ENCODE results near the gene RPS16. TPM values are rescaled to one million over a fixed set of nuclear protein-coding genes. Genes with fewer than 3 reads are reported as not detected.

Gene RPS16
- total RNA-seq, 1 donor from 2014 or later, result 3,724 TPM

- Histone ChIP-seq H3K27me3 (no peaks in the 10 kb centered on the region), H3K4me3 (peak overlapping the region; percentile 62 to 68), H3K9me3 (no peaks in the 10 kb centered on the region), H3K4me1 (peaks cover 74% of the 10 kb centered on the region), H3K27ac (peak overlapping the region; percentile 100), H3K36me3 (no peaks in the 10 kb centered on the region)
- intact Hi-C loops (cut with DNase I), result no loop called here
- peak in 1 of 2 donors; percentile 93 for DNase-seq (ENCODE audit: extremely low spot score in 2 of 2)
- TF ChIP-seq POLR2A (IDR thresholded peaks at IDR 0.05) (peak in 1 of 2 donors; percentile 15), POLR2AphosphoS5 (IDR thresholded peaks at IDR 0.05; ENCODE audit: insufficient read depth in 1 of 2, low read depth in 1 of 2) (peak in 1 of 2 donors; percentile 61), CTCF (IDR thresholded peaks at IDR 0.05) (peak in 1 of 3 experiments; percentile 8)
These were observed 34.0 kb downstream of the RPS16 start for GRCh38 chr19:39401549-39402345.

GRCh38 chr19:39401070-39401548 is 34.6 kb downstream of the RPS16 start:
- TF ChIP-seq POLR2AphosphoS5 (IDR thresholded peaks at IDR 0.05; ENCODE audit: insufficient read depth in 1 of 2, low read depth in 1 of 2), result no peak
- no peak for TF ChIP-seq POLR2A (IDR thresholded peaks at IDR 0.05)
- TF ChIP-seq CTCF (IDR thresholded peaks at IDR 0.05), result no peak
- H3K4me1 ChIP-seq, result peaks cover 74% of the 10 kb centered on the region

GRCh38 chr19:39400061-39400460 is 35.7 kb downstream of the RPS16 start:
- H3K27ac ChIP-seq, result peak overlapping the region; percentile 97
- no peaks in the 10 kb centered on the region for H3K9me3 ChIP-seq
- no peak for TF ChIP-seq POLR2AphosphoS5 (IDR thresholded peaks at IDR 0.05; ENCODE audit: insufficient read depth in 1 of 2, low read depth in 1 of 2)
- TF ChIP-seq POLR2A (IDR thresholded peaks at IDR 0.05), result no peak
- TF ChIP-seq CTCF (IDR thresholded peaks at IDR 0.05), result no peak
- intact Hi-C loops (cut with DNase I), result no loop called here
- H3K27me3 ChIP-seq, result no peaks in the 10 kb centered on the region
- no peaks in the 10 kb centered on the region for H3K36me3 ChIP-seq
- no peak overlapping the region for H3K4me3 ChIP-seq
- no peak for DNase-seq (ENCODE audit: extremely low spot score in 2 of 2)
- H3K4me1 ChIP-seq, result peaks cover 64% of the 10 kb centered on the region

More at GRCh38 chr19:39401070-39401548, 34.6 kb downstream of the RPS16 start:
- peak overlapping the region; percentile 100 for H3K27ac ChIP-seq
- H3K36me3 ChIP-seq, result no peaks in the 10 kb centered on the region
- H3K9me3 ChIP-seq, result no peaks in the 10 kb centered on the region
- no peaks in the 10 kb centered on the region for H3K27me3 ChIP-seq
- no peak for DNase-seq (ENCODE audit: extremely low spot score in 2 of 2)
- H3K4me3 ChIP-seq, result no peak overlapping the region
- intact Hi-C loops (cut with DNase I), result no loop called here

- Histone ChIP-seq H3K27me3 (no peaks in the 10 kb centered on the region), H3K4me3 (no peak overlapping the region), H3K9me3 (no peaks in the 10 kb centered on the region), H3K27ac (peak overlapping the region; percentile 97), H3K4me1 (peaks cover 60% of the 10 kb centered on the region), H3K36me3 (no peaks in the 10 kb centered on the region)
- no peak for DNase-seq (ENCODE audit: extremely low spot score in 2 of 2)
- TF ChIP-seq POLR2A (IDR thresholded peaks at IDR 0.05) (no peak), CTCF (IDR thresholded peaks at IDR 0.05) (no peak), POLR2AphosphoS5 (IDR thresholded peaks at IDR 0.05; ENCODE audit: insufficient read depth in 1 of 2, low read depth in 1 of 2) (no peak)
- intact Hi-C loops (cut with DNase I), result loop anchor here (5.0 to 10.0 kb wide), 2 partner anchors 43 to 135 kb away; partner anchors contain the start of gene EID2B
These were observed 36.1 kb downstream of the RPS16 start for GRCh38 chr19:39399668-39400050.

All from vagina (tissue), 2 donors.